Hepatocyte (in vitro differentiated cells): Measurements from ENCODE around the gene GTF3C2. TPM values are rescaled to one million over a fixed set of nuclear protein-coding genes. Genes with fewer than 3 reads are reported as not detected.
A peak's percentile ranks its signal among the peaks of the same experiment; 100 is the strongest.

ENCODE experiments used
- DNase-seq: peaks from one replicate; pipeline ENCODE4 v3.0.0-alpha.2; 2016; ENCODE audit warnings: low spot score
- H2AFZ ChIP-seq: fragments of 200-600 bp; sonication (generic); 2 replicates; pipeline ENCODE4 v1.6.0; 2016; ENCODE audit warnings: antibody characterized with exemption, mild to moderate bottlenecking
- H3K27ac ChIP-seq: fragments of 200-600 bp; sonication (generic); 2 replicates; pipeline ENCODE4 v1.5.1; 2016; ENCODE audit warnings: mild to moderate bottlenecking
- H3K27me3 ChIP-seq: fragments of 200-600 bp; sonication (generic); 2 replicates; pipeline ENCODE4 v1.6.1; 2016
- H3K36me3 ChIP-seq: fragments of 200-600 bp; sonication (generic); replicated peaks from 2 replicates; pipeline ENCODE4 v1.5.1; 2016; ENCODE audit warnings: low read depth; ENCODE audit not compliant: insufficient read depth
- H3K4me1 ChIP-seq: fragments of 200-600 bp; sonication (generic); 2 replicates; pipeline ENCODE4 v1.5.1; 2016; ENCODE audit warnings: mild to moderate bottlenecking, moderate library complexity; ENCODE audit not compliant: insufficient read depth
- H3K4me2 ChIP-seq: fragments of 200-600 bp; sonication (generic); 2 replicates; pipeline ENCODE4 v1.6.0; 2016
- H3K4me3 ChIP-seq: fragments of 200-600 bp; sonication (generic); 2 replicates; pipeline ENCODE4 v1.5.1; 2016; ENCODE audit warnings: mild to moderate bottlenecking
- H3K79me2 ChIP-seq: fragments of 200-600 bp; sonication (generic); 2 replicates; pipeline ENCODE4 v1.6.0; 2017; ENCODE audit warnings: mild to moderate bottlenecking
- H3K9me2 ChIP-seq: fragments of 200-600 bp; sonication (generic); replicated peaks from 2 replicates; pipeline ENCODE4 v1.6.0; 2017; ENCODE audit warnings: mild to moderate bottlenecking; ENCODE audit not compliant: insufficient read depth
- H3K9me3 ChIP-seq: fragments of 200-600 bp; sonication (generic); 2 replicates; pipeline ENCODE4 v1.5.1; 2016; ENCODE audit warnings: low read depth, mild to moderate bottlenecking
- H4K20me1 ChIP-seq: fragments of 200-600 bp; sonication (generic); 2 replicates; pipeline ENCODE4 v1.6.0; 2016; ENCODE audit warnings: mild to moderate bottlenecking; ENCODE audit not compliant: insufficient read depth, poor library complexity, severe bottlenecking
- EZH2 ChIP-seq: fragments of 200-600 bp; sonication (generic); IDR thresholded peaks from 2 replicates; pipeline ENCODE4 v1.6.1; 2016; ENCODE audit warnings: antibody characterized with exemption, mild to moderate bottlenecking, borderline replicate concordance
- EZH2phosphoT487 ChIP-seq: fragments of 200-600 bp; sonication (generic); IDR thresholded peaks from one replicate; pipeline ENCODE4 v1.6.1; 2018; ENCODE audit warnings: antibody characterized with exemption, mild to moderate bottlenecking, low read depth, moderate library complexity; ENCODE audit not compliant: unreplicated experiment, severe bottlenecking
- WGBS: methylation state at CpG from one replicate; pipeline ENCODE4 v1.1.6; 2016; ENCODE audit warnings: low lambda C conversion rate; ENCODE audit errors: missing lambda C conversion rate; 5-methylcytosine and 5-hydroxymethylcytosine counted together
- polyA plus RNA-seq: library from polyadenylated mRNA; unstranded; fragments of >200 nt; fragmentation: Nextera tagmentation; extraction: Ambion mirVana; gene quantifications from 2 replicates; pipeline ENCODE4 v1.2.1, GENCODE V29; 2016
- total RNA-seq: library from RNA; depleted of rRNA; stranded (reverse); fragments of >200 nt; gene quantifications from 2 replicates; pipeline ENCODE4 v1.2.3, GENCODE V29; 2014
- TF ChIP-seq, protein P1 (sequence below): fragments of 200-600 bp; sonication (generic); IDR thresholded peaks from 2 replicates; pipeline ENCODE4 v1.5.1; 2016; ENCODE audit warnings: antibody characterized with exemption, mild to moderate bottlenecking; ENCODE audit not compliant: poor library complexity

Gene GTF3C2
- total and polyA plus RNA-seq, 2 experiments from 2014 or later: 46.8 to 51.3 TPM

DNA sequence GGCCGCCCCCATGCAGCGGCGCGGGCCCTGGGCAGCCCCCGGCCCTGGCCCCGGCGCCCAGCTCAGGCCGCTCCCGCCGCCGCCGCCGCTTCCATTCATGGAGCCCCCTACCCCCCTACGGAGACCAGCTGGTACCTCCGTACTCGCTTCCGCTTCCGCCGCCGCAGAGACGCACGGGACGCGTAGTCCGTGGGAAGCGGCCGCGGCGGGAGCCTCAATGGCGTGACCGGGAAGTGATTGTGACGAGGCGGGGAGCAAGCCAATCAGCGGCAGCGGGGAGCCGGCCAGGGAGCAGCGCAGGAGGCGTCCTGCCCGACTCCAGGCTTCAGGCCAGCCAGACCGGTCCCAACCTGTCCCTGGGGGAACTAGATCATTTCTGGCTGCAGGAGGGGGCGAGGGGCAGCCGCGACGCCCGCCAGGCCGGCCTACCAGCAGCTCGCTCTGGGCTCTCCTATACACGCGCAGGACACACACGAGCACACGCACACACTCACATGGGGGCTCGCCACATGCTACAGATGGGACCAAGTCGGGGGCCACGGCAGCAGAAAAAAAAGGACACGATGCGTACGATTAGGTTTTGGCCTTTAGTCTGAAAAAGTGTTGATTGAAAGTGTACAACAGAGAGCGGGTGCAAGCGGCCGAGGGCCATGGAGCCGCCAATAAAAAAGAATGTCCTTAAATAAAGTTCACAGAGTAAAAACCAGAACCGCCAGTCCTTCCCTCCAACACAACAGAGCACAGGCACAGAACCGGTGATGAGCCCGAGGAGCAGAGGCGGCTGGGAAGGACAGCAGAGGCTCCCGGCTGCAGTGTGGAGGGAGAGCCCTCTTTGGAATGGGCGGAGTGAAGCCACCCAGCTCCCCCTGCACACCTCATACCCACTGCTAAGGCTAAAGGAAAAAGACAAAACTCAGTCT lies 24.3 kb upstream of the GTF3C2 start, which contains the start of gene ZNF513:
Gene ZNF513 (minus strand): TSS at position 109 of the 920 bp plus-strand sequence. CDS start 208 bp downstream, outside the sequence.
- peak; percentile 98 for DNase-seq
- Histone ChIP-seq H3K4me2 (peak within 1 kb of the TSS; percentile 97), H4K20me1 (no peaks in the 10 kb centered on the region), H3K79me2 (peaks cover 30% of the 10 kb centered on the region), H3K4me1 (peaks cover 20% of the 10 kb centered on the region), H3K27me3 (no peaks in the 10 kb centered on the region), H3K9me2 (no peaks in the 10 kb centered on the region), H3K9me3 (no peaks in the 10 kb centered on the region), H2AFZ (peak within 1 kb of the TSS; percentile 47), H3K27ac (peak within 1 kb of the TSS; percentile 100), H3K4me3 (peak within 1 kb of the TSS; percentile 71), H3K36me3 (no peaks in the 10 kb centered on the region)
- TF ChIP-seq EZH2 (no peak), EZH2phosphoT487 (no peak)
- TF ChIP-seq, protein P1, sequence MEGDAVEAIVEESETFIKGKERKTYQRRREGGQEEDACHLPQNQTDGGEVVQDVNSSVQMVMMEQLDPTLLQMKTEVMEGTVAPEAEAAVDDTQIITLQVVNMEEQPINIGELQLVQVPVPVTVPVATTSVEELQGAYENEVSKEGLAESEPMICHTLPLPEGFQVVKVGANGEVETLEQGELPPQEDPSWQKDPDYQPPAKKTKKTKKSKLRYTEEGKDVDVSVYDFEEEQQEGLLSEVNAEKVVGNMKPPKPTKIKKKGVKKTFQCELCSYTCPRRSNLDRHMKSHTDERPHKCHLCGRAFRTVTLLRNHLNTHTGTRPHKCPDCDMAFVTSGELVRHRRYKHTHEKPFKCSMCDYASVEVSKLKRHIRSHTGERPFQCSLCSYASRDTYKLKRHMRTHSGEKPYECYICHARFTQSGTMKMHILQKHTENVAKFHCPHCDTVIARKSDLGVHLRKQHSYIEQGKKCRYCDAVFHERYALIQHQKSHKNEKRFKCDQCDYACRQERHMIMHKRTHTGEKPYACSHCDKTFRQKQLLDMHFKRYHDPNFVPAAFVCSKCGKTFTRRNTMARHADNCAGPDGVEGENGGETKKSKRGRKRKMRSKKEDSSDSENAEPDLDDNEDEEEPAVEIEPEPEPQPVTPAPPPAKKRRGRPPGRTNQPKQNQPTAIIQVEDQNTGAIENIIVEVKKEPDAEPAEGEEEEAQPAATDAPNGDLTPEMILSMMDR: no peak
- WGBS: 31% methylated on average over 54 of the region's 67 CpGs

DNA sequence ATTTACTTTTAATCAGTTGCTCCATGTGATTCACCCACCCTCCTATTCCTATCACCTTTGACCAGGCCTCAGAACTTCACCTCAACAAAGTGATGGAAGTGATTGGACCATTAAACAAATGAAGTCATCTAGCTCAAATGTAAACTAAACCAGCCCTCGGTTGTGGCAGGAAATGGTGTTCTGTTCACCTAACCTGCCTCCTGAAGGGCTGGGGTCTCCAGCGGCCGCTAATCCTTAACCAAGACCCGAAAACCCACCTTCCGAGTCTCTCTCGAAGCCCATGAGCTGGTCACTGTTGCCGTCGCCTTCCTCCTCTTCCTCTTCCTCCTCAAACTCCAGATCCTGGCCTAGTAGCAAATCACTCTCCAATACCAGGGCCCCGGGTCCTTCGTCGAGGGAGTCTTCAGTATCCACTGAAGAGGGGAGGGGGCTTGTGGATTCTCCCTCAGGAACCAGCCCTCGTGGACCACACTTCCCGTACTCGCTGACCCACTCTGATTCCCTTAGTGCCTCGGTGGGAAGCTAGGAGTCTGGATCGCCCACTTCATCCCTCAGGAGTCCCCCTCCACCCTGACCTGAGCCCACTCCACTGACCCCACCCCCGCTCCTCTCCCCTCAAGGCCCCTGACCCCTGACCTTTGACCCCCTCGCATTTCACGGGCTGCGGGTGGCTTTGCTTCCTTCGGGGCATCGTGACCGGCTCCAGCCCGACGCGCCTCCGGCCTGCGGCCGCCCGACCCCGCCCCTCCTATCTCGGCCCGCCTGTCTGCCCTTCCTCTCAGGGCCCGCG lies 23.5 kb upstream of the GTF3C2 start:
- 3% methylated on average over 23 of the region's 35 CpGs for WGBS
- peak; percentile 66 for DNase-seq

DNA sequence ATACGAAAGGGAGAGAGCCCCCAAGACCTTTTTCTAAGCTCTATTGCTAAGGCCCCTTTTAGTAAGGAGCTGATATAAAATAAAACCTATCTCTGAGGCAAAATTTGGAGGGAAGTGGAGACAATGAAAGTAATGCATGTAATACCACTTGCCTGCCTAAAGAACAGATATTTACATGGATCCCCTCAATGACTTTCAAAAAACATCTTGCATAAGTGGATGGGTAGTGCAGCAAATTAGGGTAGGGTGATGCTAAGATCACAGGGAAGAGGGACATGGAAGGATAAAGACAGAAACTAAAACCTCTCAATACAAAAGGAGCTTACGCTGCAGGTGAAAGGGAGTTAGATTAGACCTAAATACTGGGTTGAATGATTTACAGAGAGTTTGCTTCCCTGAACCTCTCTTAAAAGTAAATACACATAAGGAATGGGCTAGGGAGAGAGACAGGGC lies 22.8 kb upstream of the GTF3C2 start:
- Histone ChIP-seq H3K27me3 (no peaks in the 10 kb centered on the region), H2AFZ (no peak overlapping the region), H3K9me3 (no peaks in the 10 kb centered on the region), H3K4me1 (peaks cover 20% of the 10 kb centered on the region), H3K79me2 (peaks cover 37% of the 10 kb centered on the region), H3K36me3 (no peaks in the 10 kb centered on the region), H3K4me3 (peak overlapping the region; percentile 71), H3K9me2 (no peaks in the 10 kb centered on the region), H4K20me1 (no peaks in the 10 kb centered on the region), H3K27ac (peak overlapping the region; percentile 100), H3K4me2 (peak overlapping the region; percentile 97)
- TF ChIP-seq EZH2 (no peak), EZH2phosphoT487 (no peak)
- TF ChIP-seq, protein P1: no peak
- WGBS: 60% methylated on average over 2 of the region's 2 CpGs
- no peak for DNase-seq

More for the DNA sequence above, 23.5 kb upstream of the GTF3C2 start:
- Histone ChIP-seq H3K27ac (peak overlapping the region; percentile 100), H4K20me1 (no peaks in the 10 kb centered on the region), H3K4me1 (peaks cover 20% of the 10 kb centered on the region), H3K4me3 (peak overlapping the region; percentile 71), H3K9me2 (no peaks in the 10 kb centered on the region), H3K4me2 (peak overlapping the region; percentile 97), H3K27me3 (no peaks in the 10 kb centered on the region), H2AFZ (peak overlapping the region; percentile 26), H3K9me3 (no peaks in the 10 kb centered on the region), H3K36me3 (no peaks in the 10 kb centered on the region), H3K79me2 (peaks cover 34% of the 10 kb centered on the region)
- no peak for TF ChIP-seq EZH2
- TF ChIP-seq EZH2phosphoT487: no peak
- TF ChIP-seq, protein P1: no peak
